IMR-90 (cell line): ENCODE data around the gene CAMTA1. TPM values are rescaled to one million over a fixed set of nuclear protein-coding genes. Genes with fewer than 3 reads are reported as not detected.

Experiments used
- ATAC-seq: fragments of 200-7000 bp; cut with Tn5 transposase; 2 replicates; pipeline ENCODE4 v1.9.1; 2020; ENCODE audit warnings: low read depth, mild to moderate bottlenecking, moderate library complexity
- BruUV-seq: library from RNA; stranded (reverse); fragments of 400-500 nt; replicated peaks from 2 replicates; lab custom pipeline; 2021; lab: Mats Ljungman, UMichigan
- CTCF ChIA-PET: fragments of 300-600 bp; formaldehyde crosslinking; extraction: SDS; loops from one replicate; lab custom pipeline; 2021; ENCODE audit warnings: antibody characterized with exemption; lab: Yijun Ruan, JAX
- POLR2A ChIA-PET: fragments of 300-600 bp; sonication (Branson Sonifier 250); formaldehyde crosslinking; loops from one replicate; lab custom pipeline; 2022; ENCODE audit warnings: antibody characterized with exemption; ENCODE audit not compliant: unreplicated experiment; lab: Charles Lee
- DNase-seq: peaks from one replicate; pipeline ENCODE4 v3.0.0; 2013
- H2AFZ ChIP-seq: replicated peaks from 2 replicates; pipeline ENCODE3; 2013; ENCODE audit warnings: low read length, mild to moderate bottlenecking; ENCODE audit not compliant: poor library complexity
- H2AK5ac ChIP-seq: 2 replicates; pipeline ENCODE4 v1.6.1; 2013; ENCODE audit warnings: low read depth, low read length, inconsistent platforms
- H2AK9ac ChIP-seq: replicated peaks from 2 replicates; pipeline ENCODE3; 2013; ENCODE audit warnings: mild to moderate bottlenecking, low read depth, low read length, moderate library complexity; ENCODE audit not compliant: poor library complexity
- H2BK120ac ChIP-seq: 2 replicates; pipeline ENCODE4 v1.6.1; 2013; ENCODE audit warnings: low read depth, low read length, inconsistent platforms
- H2BK15ac ChIP-seq: 3 replicates; pipeline ENCODE4 v1.6.1; 2013; ENCODE audit warnings: low read depth, low read length, inconsistent platforms
- H2BK20ac ChIP-seq: 2 replicates; pipeline ENCODE4 v1.6.1; 2013; ENCODE audit warnings: low read depth, mild to moderate bottlenecking, inconsistent platforms, low read length, moderate library complexity
- H2BK5ac ChIP-seq: 2 replicates; pipeline ENCODE4 v1.6.1; 2013; ENCODE audit warnings: mild to moderate bottlenecking, low read depth, low read length, inconsistent platforms; ENCODE audit not compliant: poor library complexity, severe bottlenecking
- H3K14ac ChIP-seq: replicated peaks from 2 replicates; pipeline ENCODE4 v1.6.1; 2013; ENCODE audit warnings: low read depth, low read length, inconsistent platforms
- H3K18ac ChIP-seq: 2 replicates; pipeline ENCODE4 v1.6.1; 2013; ENCODE audit warnings: low read depth, low read length, control low read depth
- H3K23ac ChIP-seq: 2 replicates; pipeline ENCODE4 v1.6.1; 2013; ENCODE audit warnings: low read depth, low read length, inconsistent platforms
- H3K27ac ChIP-seq: 2 replicates; pipeline ENCODE4 v1.5.1; 2013; ENCODE audit warnings: mild to moderate bottlenecking, control low read depth, low read length; ENCODE audit not compliant: insufficient read depth
- H3K27me3 ChIP-seq: 2 replicates; pipeline ENCODE4 v1.6.1; 2013; ENCODE audit warnings: low read length; ENCODE audit not compliant: control insufficient read depth, insufficient read depth
- H3K36me3 ChIP-seq: 2 replicates; pipeline ENCODE4 v1.6.1; 2013; ENCODE audit warnings: low read length, mixed read lengths; ENCODE audit not compliant: control insufficient read depth, insufficient read depth
- H3K4ac ChIP-seq: 2 replicates; pipeline ENCODE4 v1.6.1; 2013; ENCODE audit warnings: low read depth, low read length, inconsistent platforms
- H3K4me1 ChIP-seq: 2 replicates; pipeline ENCODE4 v1.6.1; 2013; ENCODE audit warnings: low read length, mixed read lengths; ENCODE audit not compliant: control insufficient read depth, insufficient read depth
- H3K4me2 ChIP-seq: 2 replicates; pipeline ENCODE4 v1.6.1; 2013; ENCODE audit warnings: low read depth, mild to moderate bottlenecking, control low read depth, low read length, moderate library complexity
- H3K4me3 ChIP-seq: 2 replicates; pipeline ENCODE4 v1.5.1; 2013; ENCODE audit warnings: low read depth, mild to moderate bottlenecking, control low read depth, low read length, moderate library complexity; ENCODE audit not compliant: insufficient read depth
- H3K56ac ChIP-seq: 2 replicates; pipeline ENCODE4 v1.6.1; 2013; ENCODE audit warnings: low read length, inconsistent platforms; ENCODE audit not compliant: insufficient read depth; ENCODE audit errors: extremely low read depth
- H3K79me1 ChIP-seq, 2 experiments: 2 replicates each; pipeline ENCODE4 v1.6.1; 2013; ENCODE audit warnings: low read length in 2 of 2, inconsistent platforms in 1 of 2, low read depth in 1 of 2
- H3K9ac ChIP-seq: 2 replicates; pipeline ENCODE4 v1.6.1; 2013; ENCODE audit warnings: low read depth, low read length, control low read depth
- H3K9me1 ChIP-seq: 2 replicates; pipeline ENCODE4 v1.6.1; 2013; ENCODE audit warnings: low read length, inconsistent platforms; ENCODE audit not compliant: insufficient read depth
- H3K9me3 ChIP-seq: 2 replicates; pipeline ENCODE4 v1.6.1; 2013; ENCODE audit warnings: low read length; ENCODE audit not compliant: control insufficient read depth, insufficient read depth
- H4K20me1 ChIP-seq: 2 replicates; pipeline ENCODE4 v1.6.1; 2013; ENCODE audit warnings: low read length, inconsistent platforms; ENCODE audit not compliant: insufficient read depth
- H4K5ac ChIP-seq: 2 replicates; pipeline ENCODE4 v1.6.1; 2013; ENCODE audit warnings: mild to moderate bottlenecking, low read depth, low read length, control low read depth
- H4K8ac ChIP-seq, 2 experiments: 2 replicates each; pipeline ENCODE4 v1.6.1; 2013; ENCODE audit warnings: low read depth in 2 of 2, low read length in 2 of 2, control low read depth in 1 of 2, inconsistent platforms in 1 of 2
- H4K91ac ChIP-seq: 2 replicates; pipeline ENCODE4 v1.6.1; 2013; ENCODE audit warnings: low read depth, low read length, inconsistent platforms; ENCODE audit not compliant: insufficient read depth
- BHLHE40 ChIP-seq: fragments of 150-350 bp; IDR thresholded peaks from 2 replicates; pipeline ENCODE4 v1.6.1; 2016; ENCODE audit warnings: mild to moderate bottlenecking, low read depth, low read length
- FOS ChIP-seq: fragments of 150-350 bp; IDR thresholded peaks from 2 replicates; pipeline ENCODE4 v1.6.1; 2016; ENCODE audit warnings: low read depth, low read length
- MAFK ChIP-seq: IDR thresholded peaks from 2 replicates; pipeline ENCODE4 v1.6.1; 2012; ENCODE audit warnings: low read depth, low read length, improper control_type of control experiment
- MXI1 ChIP-seq: IDR thresholded peaks from 2 replicates; pipeline ENCODE4 v1.6.1; 2012; ENCODE audit warnings: low read depth, mild to moderate bottlenecking, low read length, moderate library complexity, borderline replicate concordance
- NFE2L2 ChIP-seq: fragments of 150-350 bp; IDR thresholded peaks from 2 replicates; pipeline ENCODE4 v1.6.1; 2016; ENCODE audit warnings: low read depth, mild to moderate bottlenecking, low read length
- POLR2A ChIP-seq: IDR thresholded peaks from 2 replicates; pipeline ENCODE4 v1.6.1; 2012; ENCODE audit warnings: mild to moderate bottlenecking, low read depth, low read length
- RAD21 ChIP-seq: IDR thresholded peaks from 2 replicates; pipeline ENCODE4 v1.6.1; 2012; ENCODE audit warnings: low read length, improper control_type of control experiment
- RFX5 ChIP-seq: IDR thresholded peaks from 2 replicates; pipeline ENCODE4 v1.8.0; 2012; ENCODE audit warnings: low read depth, mild to moderate bottlenecking, low read length, moderate library complexity
- WGBS, 2 experiments: methylation state at CpG; one replicate each; pipeline versions ENCODE4 v1.1.5 to v1.1.7; 2013; ENCODE audit warnings: missing lambda C conversion rate in 2 of 2; ENCODE audit not compliant: insufficient read length in 1 of 2; ENCODE audit errors: extremely low coverage in 2 of 2; 5-methylcytosine and 5-hydroxymethylcytosine counted together
- dilution Hi-C: fragments of 300-500 bp; cut with HindIII; formaldehyde crosslinking; loops from one replicate; pipeline ENCODE4 v1.14.3; 2018; ENCODE audit warnings: low sequenced_read_pairs; ENCODE audit not compliant: unreplicated experiment
- in situ Hi-C: fragments of 300-500 bp; cut with MboI; formaldehyde crosslinking; loops from 3 replicates; pipeline ENCODE4 v1.14.3; 2019; ENCODE audit warnings: low sequenced_read_pairs, inconsistent platforms, mixed read lengths
- intact Hi-C: fragments of 100-400 bp; cut with micrococcal nuclease; formaldehyde crosslinking; loops from 2 replicates; pipeline ENCODE4 v1.10.0; 2022
- polyA plus RNA-seq, 3 experiments: library from polyadenylated mRNA; depleted of rRNA; stranded (reverse); fragments of >200 nt; gene quantifications; 2 replicates each; pipeline ENCODE4 v1.2.3, GENCODE V29; 2012; ENCODE audit warnings: low replicate concordance in 1 of 3
- total RNA-seq: library from RNA; depleted of rRNA; stranded (reverse); fragments of >200 nt; gene quantifications from 2 replicates; pipeline ENCODE4 v1.2.3, GENCODE V29; 2012
- TF ChIP-seq, protein P1 (sequence below): fragments of 150-350 bp; IDR thresholded peaks from 2 replicates; pipeline ENCODE4 v1.6.1; 2017; ENCODE audit warnings: mild to moderate bottlenecking, antibody characterized with exemption, low read length, low read depth
- TF ChIP-seq, protein P2 (sequence below): conservative IDR thresholded peaks from 2 replicates; pipeline ENCODE4 v1.5.1; 2012; ENCODE audit warnings: mild to moderate bottlenecking, low read depth, low read length, improper control_type of control experiment

The CAMTA1 gene
- total and polyA plus RNA-seq, 2 of the 4 experiments (the other 2 are of a cell fraction) = 35.5 to 74.3 TPM

- in situ Hi-C loops = no loop called here
- no peaks in the 10 kb centered on the region for H3K4me1 ChIP-seq
- dilution Hi-C loops = no loop called here
- 100% methylated on average over 1 of the region's 3 CpGs; no CpG with 5 or more reads in 1 of the 2 experiments for WGBS, 2 experiments
- H2BK120ac ChIP-seq = no peak overlapping the region
- H3K9ac ChIP-seq = no peak overlapping the region
- no peak overlapping the region for H3K4me2 ChIP-seq
- no peak overlapping the region for H2AK5ac ChIP-seq
- H3K79me1 ChIP-seq = no peaks in the 10 kb centered on the region
- H3K9me3 ChIP-seq = peaks cover 6% of the 10 kb centered on the region; the same call in 1 of the 2 replicates
- no peak overlapping the region for H2BK20ac ChIP-seq
- H2BK5ac ChIP-seq = no peak overlapping the region
- H3K36me3 ChIP-seq = no peaks in the 10 kb centered on the region
- no peak overlapping the region for H4K8ac ChIP-seq
- DNase-seq (no peak), ATAC-seq (no peak)
- intact Hi-C loops = no loop called here
- H3K9me1 ChIP-seq = no peaks in the 10 kb centered on the region
- H2AK9ac ChIP-seq = no peak overlapping the region
- ChIA-PET POLR2A (no interaction called here), CTCF (interaction anchor here (0.5 kb wide), 1 partner anchor 201 kb away, joined by 4 read pairs; no protein-coding TSS in a partner anchor)
- H3K27me3 ChIP-seq = peaks cover 28% of the 10 kb centered on the region
- H3K4ac ChIP-seq = no peak overlapping the region
- no TSS peak for BruUV-seq
- no peak overlapping the region for H2AFZ ChIP-seq
- H3K14ac ChIP-seq = no peak overlapping the region
- H2BK15ac ChIP-seq = no peak overlapping the region
- H3K4me3 ChIP-seq = no peak overlapping the region
- no peaks in the 10 kb centered on the region for H4K20me1 ChIP-seq
- no peak overlapping the region for H4K5ac ChIP-seq
- H3K18ac ChIP-seq = no peak overlapping the region
- TF ChIP-seq RAD21 = no peak
- TF ChIP-seq NFE2L2 = no peak
- TF ChIP-seq FOS = no peak
- TF ChIP-seq BHLHE40 = no peak
- TF ChIP-seq, protein P1, sequence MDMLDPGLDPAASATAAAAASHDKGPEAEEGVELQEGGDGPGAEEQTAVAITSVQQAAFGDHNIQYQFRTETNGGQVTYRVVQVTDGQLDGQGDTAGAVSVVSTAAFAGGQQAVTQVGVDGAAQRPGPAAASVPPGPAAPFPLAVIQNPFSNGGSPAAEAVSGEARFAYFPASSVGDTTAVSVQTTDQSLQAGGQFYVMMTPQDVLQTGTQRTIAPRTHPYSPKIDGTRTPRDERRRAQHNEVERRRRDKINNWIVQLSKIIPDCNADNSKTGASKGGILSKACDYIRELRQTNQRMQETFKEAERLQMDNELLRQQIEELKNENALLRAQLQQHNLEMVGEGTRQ = no peak
- TF ChIP-seq, protein P2, sequence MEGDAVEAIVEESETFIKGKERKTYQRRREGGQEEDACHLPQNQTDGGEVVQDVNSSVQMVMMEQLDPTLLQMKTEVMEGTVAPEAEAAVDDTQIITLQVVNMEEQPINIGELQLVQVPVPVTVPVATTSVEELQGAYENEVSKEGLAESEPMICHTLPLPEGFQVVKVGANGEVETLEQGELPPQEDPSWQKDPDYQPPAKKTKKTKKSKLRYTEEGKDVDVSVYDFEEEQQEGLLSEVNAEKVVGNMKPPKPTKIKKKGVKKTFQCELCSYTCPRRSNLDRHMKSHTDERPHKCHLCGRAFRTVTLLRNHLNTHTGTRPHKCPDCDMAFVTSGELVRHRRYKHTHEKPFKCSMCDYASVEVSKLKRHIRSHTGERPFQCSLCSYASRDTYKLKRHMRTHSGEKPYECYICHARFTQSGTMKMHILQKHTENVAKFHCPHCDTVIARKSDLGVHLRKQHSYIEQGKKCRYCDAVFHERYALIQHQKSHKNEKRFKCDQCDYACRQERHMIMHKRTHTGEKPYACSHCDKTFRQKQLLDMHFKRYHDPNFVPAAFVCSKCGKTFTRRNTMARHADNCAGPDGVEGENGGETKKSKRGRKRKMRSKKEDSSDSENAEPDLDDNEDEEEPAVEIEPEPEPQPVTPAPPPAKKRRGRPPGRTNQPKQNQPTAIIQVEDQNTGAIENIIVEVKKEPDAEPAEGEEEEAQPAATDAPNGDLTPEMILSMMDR = no peak
- no peak for TF ChIP-seq POLR2A
- TF ChIP-seq MXI1 = no peak
- TF ChIP-seq RFX5 = no peak
- no peak for TF ChIP-seq MAFK
- no peak overlapping the region for H4K91ac ChIP-seq
- no peak overlapping the region for H3K27ac ChIP-seq
- no peak overlapping the region for H3K56ac ChIP-seq
- H3K23ac ChIP-seq = no peak overlapping the region
Observed at GRCh38 chr1:7692005-7692404, 906.8 kb downstream of the CAMTA1 start.
